ENCODE data around the gene TUBGCP3. TPM values are rescaled to one million over a fixed set of nuclear protein-coding genes. Genes with fewer than 3 reads are reported as not detected.

The TUBGCP3 gene
- total and polyA plus RNA-seq, 12 donors = 12.2 to 34.0 (median 21.5) TPM

- WGBS, 4 donors = 80 to 82% (median 82%) methylated on average over 29 to 35 of the region's 35 CpGs
- TF ChIP-seq POLR2A (IDR thresholded peaks at IDR 0.05) (no peak), CTCF (IDR thresholded peaks at IDR 0.05) (no peak)
- Histone ChIP-seq H3K9me3 (replicated peaks in 1 of 3) (no peaks in the 10 kb centered on the region), H3K27me3 (no peaks in the 10 kb centered on the region), H3K36me3 (replicated peaks in 1 of 2) (no peaks in the 10 kb centered on the region), H3K4me3 (no peak overlapping the region), H3K27ac (no peak overlapping the region), H3K4me1 (replicated peaks in 1 of 2) (no peaks in the 10 kb centered on the region)
- DNase-seq = no peak
- intact Hi-C loops (cut with DNase I) = no loop called here
These were observed 122.5 kb downstream of the TUBGCP3 start for GRCh38 chr13:112465251-112466131.

- 84 to 91% (median 86%) methylated on average over 9 to 14 of the region's 14 CpGs for WGBS, 4 donors
- H3K4me1 ChIP-seq (replicated peaks in 1 of 2) = no peaks in the 10 kb centered on the region
- intact Hi-C loops (cut with DNase I) = no loop called here
- TF ChIP-seq CTCF (IDR thresholded peaks at IDR 0.05) = no peak
- no peak for TF ChIP-seq POLR2A (IDR thresholded peaks at IDR 0.05)
- no peak overlapping the region for H3K4me3 ChIP-seq
- H3K36me3 ChIP-seq (replicated peaks in 1 of 2) = no peaks in the 10 kb centered on the region
- no peak overlapping the region for H3K27ac ChIP-seq
- H3K9me3 ChIP-seq (replicated peaks in 1 of 3) = no peaks in the 10 kb centered on the region
- DNase-seq = no peak
- H3K27me3 ChIP-seq = no peaks in the 10 kb centered on the region
These were observed 123.2 kb downstream of the TUBGCP3 start for GRCh38 chr13:112464720-112465119.

- WGBS, 4 donors = 84 to 87% (median 84%) methylated on average over 5 of the region's 5 CpGs
- H3K4me1 ChIP-seq (replicated peaks in 1 of 2) = no peaks in the 10 kb centered on the region
- no peak for DNase-seq
- H3K9me3 ChIP-seq (replicated peaks in 1 of 3) = no peaks in the 10 kb centered on the region
- H3K27me3 ChIP-seq = no peaks in the 10 kb centered on the region
- H3K4me3 ChIP-seq = no peak overlapping the region
- intact Hi-C loops (cut with DNase I) = no loop called here
- no peak for TF ChIP-seq CTCF (IDR thresholded peaks at IDR 0.05)
- TF ChIP-seq POLR2A (IDR thresholded peaks at IDR 0.05) = no peak
- H3K36me3 ChIP-seq (replicated peaks in 1 of 2) = no peaks in the 10 kb centered on the region
- H3K27ac ChIP-seq = no peak overlapping the region
These were observed 125.5 kb downstream of the TUBGCP3 start for GRCh38 chr13:112462408-112462807.

GRCh38 chr13:112457485-112457884, 130.5 kb downstream of the TUBGCP3 start:
- TF ChIP-seq POLR2A (IDR thresholded peaks at IDR 0.05) (no peak), CTCF (IDR thresholded peaks at IDR 0.05) (no peak)
- Histone ChIP-seq H3K4me1 (replicated peaks in 1 of 2) (no peaks in the 10 kb centered on the region), H3K36me3 (replicated peaks in 1 of 2) (no peaks in the 10 kb centered on the region), H3K27me3 (no peaks in the 10 kb centered on the region), H3K4me3 (no peak overlapping the region), H3K27ac (no peak overlapping the region), H3K9me3 (replicated peaks in 1 of 3) (no peaks in the 10 kb centered on the region)
- intact Hi-C loops (cut with DNase I) = no loop called here
- DNase-seq = no peak
- 71 to 82% (median 81%) methylated on average over 8 to 13 of the region's 13 CpGs for WGBS, 4 donors
